IPS-NIHi7 (cell line): Measurements from ENCODE around the gene C2orf72.
"Not testable (repeated sequence)": the region's sequence is repeated elsewhere in the genome, so short reads cannot be mapped to it uniquely, and the experiment has no call there.

ENCODE experiments used
- DNase-seq: peaks from one replicate; pipeline ENCODE4 v3.0.0; 2012; ENCODE audit warnings: mixed read lengths; ENCODE audit errors: extremely low spot score

Gene C2orf72

GRCh38 chr2:231037202-231037730 lies at the start of gene C2orf72:
Gene C2orf72, plus strand, starts transcription at chr2:231037523. Its CDS starts 43 bp downstream, at chr2:231037566.
- peak; percentile 56 for DNase-seq

- no peak for DNase-seq
Observed at GRCh38 chr2:230989731-230990130, 47.6 kb upstream of the C2orf72 start.

- DNase-seq, result no peak
Observed at GRCh38 chr2:230990131-230990898, 47.0 kb upstream of the C2orf72 start.

- no peak for DNase-seq
Observed at GRCh38 chr2:230990899-230991150, 46.5 kb upstream of the C2orf72 start.

GRCh38 chr2:230991598-230991997 lies 45.7 kb upstream of the C2orf72 start:
- DNase-seq, result no peak

GRCh38 chr2:230995821-230996220 lies 41.5 kb upstream of the C2orf72 start, which contains the start of gene SPATA3:
Gene SPATA3, plus strand, starts transcription at chr2:230996121. Its CDS starts 113 bp downstream, at chr2:230996234.
- DNase-seq, result no peak

- DNase-seq, result no peak
Observed at GRCh38 chr2:230996661-230997060, 40.7 kb upstream of the C2orf72 start.

GRCh38 chr2:230998882-230999281 lies 38.4 kb upstream of the C2orf72 start:
- DNase-seq, result no peak

GRCh38 chr2:230999477-230999876 lies 37.8 kb upstream of the C2orf72 start:
- no peak for DNase-seq

- peak; percentile 84 for DNase-seq
Observed at GRCh38 chr2:231000211-231000904, 37.0 kb upstream of the C2orf72 start.

- no peak for DNase-seq
Observed at GRCh38 chr2:231001036-231001435, 36.3 kb upstream of the C2orf72 start.

- DNase-seq, result no peak
Observed at GRCh38 chr2:231001921-231002320, 35.4 kb upstream of the C2orf72 start.

- no peak for DNase-seq
Observed at GRCh38 chr2:231002641-231003040, 34.7 kb upstream of the C2orf72 start.

GRCh38 chr2:231003186-231003585 lies 34.1 kb upstream of the C2orf72 start:
- no peak for DNase-seq

- not testable (repeated sequence) for DNase-seq
Observed at GRCh38 chr2:231004930-231005329, 32.4 kb upstream of the C2orf72 start.

- no peak for DNase-seq
Observed at GRCh38 chr2:231007286-231008098, 29.8 kb upstream of the C2orf72 start.

GRCh38 chr2:231008131-231008530 lies 29.2 kb upstream of the C2orf72 start:
- no peak for DNase-seq

GRCh38 chr2:231009236-231009919 lies 27.9 kb upstream of the C2orf72 start:
- DNase-seq, result no peak

GRCh38 chr2:231010201-231010730 lies 27.1 kb upstream of the C2orf72 start:
- no peak for DNase-seq

GRCh38 chr2:231011526-231011925 lies 25.8 kb upstream of the C2orf72 start:
- DNase-seq, result no peak

- DNase-seq, result no peak
Observed at GRCh38 chr2:231012463-231012862, 24.9 kb upstream of the C2orf72 start.
